Epithelial cell of esophagus (primary cell): ENCODE data around the gene CD52.

ENCODE experiments used
- DNase-seq: peaks from one replicate; pipeline ENCODE4 v3.0.0; 2010; ENCODE audit warnings: low read depth
- H3K4me3 ChIP-seq: 2 replicates; pipeline ENCODE4 v1.5.1; 2011; ENCODE audit warnings: mild to moderate bottlenecking, low read length, control low read depth
- CTCF ChIP-seq: IDR thresholded peaks from 2 replicates; pipeline ENCODE4 v1.5.1; 2011; ENCODE audit warnings: low read depth, mild to moderate bottlenecking, low read length, control low read depth, inconsistent platforms; ENCODE audit not compliant: insufficient read depth; ENCODE audit errors: missing control alignments

CD52 gene

GRCh38 chr1:26353210-26353859 lies 35.6 kb downstream of the CD52 start:
- peak overlapping the region; percentile 75 for H3K4me3 ChIP-seq

GRCh38 chr1:26353976-26354820 lies 36.4 kb downstream of the CD52 start, which contains the start of gene CRYBG2:
TSS of gene CRYBG2 (minus strand) at chr1:26354130. CDS start at chr1:26346657, 7,473 bp downstream.
- H3K4me3 ChIP-seq: peak within 1 kb of the TSS; percentile 75
- peak; percentile 93 for DNase-seq
- no peak for TF ChIP-seq CTCF

More at GRCh38 chr1:26353210-26353859, 35.6 kb downstream of the CD52 start:
- TF ChIP-seq CTCF: no peak
- DNase-seq: peak; percentile 60

- no peak for TF ChIP-seq CTCF
- H3K4me3 ChIP-seq: no peak overlapping the region
- no peak for DNase-seq
These were observed 37.2 kb downstream of the CD52 start for GRCh38 chr1:26354972-26355371.

GRCh38 chr1:26356106-26356505 lies 38.3 kb downstream of the CD52 start:
- H3K4me3 ChIP-seq: no peak overlapping the region
- DNase-seq: peak; percentile 24
- no peak for TF ChIP-seq CTCF

GRCh38 chr1:26357121-26357602 lies 39.4 kb downstream of the CD52 start:
- no peak overlapping the region for H3K4me3 ChIP-seq
- no peak for TF ChIP-seq CTCF

GRCh38 chr1:26358411-26359384 lies 40.9 kb downstream of the CD52 start:
- no peak for TF ChIP-seq CTCF
- no peak overlapping the region for H3K4me3 ChIP-seq
- peak; percentile 98 for DNase-seq

More at GRCh38 chr1:26357121-26357602, 39.4 kb downstream of the CD52 start:
- DNase-seq: peak; percentile 93
